Osteocyte (in vitro differentiated cells): ENCODE measurements around the gene RPTOR. TPM values are rescaled to one million over a fixed set of nuclear protein-coding genes. Genes with fewer than 3 reads are reported as not detected.

Experiments
- DNase-seq: peaks from one replicate; pipeline ENCODE4 v3.0.0; 2021; ENCODE audit warnings: mixed read lengths; ENCODE audit not compliant: unreplicated experiment; ENCODE audit errors: extremely low spot score
- H3K27ac Mint-ChIP-seq: one replicate; pipeline ENCODE4 v1.8.0; 2021; ENCODE audit warnings: mild to moderate bottlenecking, mixed read lengths; ENCODE audit not compliant: unreplicated experiment
- H3K27me3 Mint-ChIP-seq: one replicate; pipeline ENCODE4 v1.8.0; 2021; ENCODE audit warnings: mixed read lengths; ENCODE audit not compliant: unreplicated experiment
- H3K36me3 Mint-ChIP-seq: one replicate; pipeline ENCODE4 v1.8.0; 2021; ENCODE audit warnings: mixed read lengths; ENCODE audit not compliant: unreplicated experiment
- H3K4me1 Mint-ChIP-seq: one replicate; pipeline ENCODE4 v1.8.0; 2021; ENCODE audit warnings: mixed read lengths; ENCODE audit not compliant: unreplicated experiment
- H3K4me3 Mint-ChIP-seq: one replicate; pipeline ENCODE4 v1.8.0; 2021; ENCODE audit warnings: mild to moderate bottlenecking, moderate library complexity, mixed read lengths; ENCODE audit not compliant: unreplicated experiment
- H3K9me3 Mint-ChIP-seq: one replicate; pipeline ENCODE4 v1.8.0; 2021; ENCODE audit warnings: mixed read lengths; ENCODE audit not compliant: unreplicated experiment
- total RNA-seq: library from RNA; stranded (reverse); gene quantifications from 2 replicates; pipeline ENCODE4 v1.2.1, GENCODE V29; 2021
- TF ChIP-seq, protein P1 (sequence below): fragments of 200-600 bp; sonication (generic); IDR thresholded peaks from 2 replicates; pipeline ENCODE4 v1.5.0; 2021; ENCODE audit warnings: antibody characterized with exemption, mild to moderate bottlenecking, moderate library complexity

Gene RPTOR
- total RNA-seq, 1 donor from 2014 or later: 36.0 TPM

DNA sequence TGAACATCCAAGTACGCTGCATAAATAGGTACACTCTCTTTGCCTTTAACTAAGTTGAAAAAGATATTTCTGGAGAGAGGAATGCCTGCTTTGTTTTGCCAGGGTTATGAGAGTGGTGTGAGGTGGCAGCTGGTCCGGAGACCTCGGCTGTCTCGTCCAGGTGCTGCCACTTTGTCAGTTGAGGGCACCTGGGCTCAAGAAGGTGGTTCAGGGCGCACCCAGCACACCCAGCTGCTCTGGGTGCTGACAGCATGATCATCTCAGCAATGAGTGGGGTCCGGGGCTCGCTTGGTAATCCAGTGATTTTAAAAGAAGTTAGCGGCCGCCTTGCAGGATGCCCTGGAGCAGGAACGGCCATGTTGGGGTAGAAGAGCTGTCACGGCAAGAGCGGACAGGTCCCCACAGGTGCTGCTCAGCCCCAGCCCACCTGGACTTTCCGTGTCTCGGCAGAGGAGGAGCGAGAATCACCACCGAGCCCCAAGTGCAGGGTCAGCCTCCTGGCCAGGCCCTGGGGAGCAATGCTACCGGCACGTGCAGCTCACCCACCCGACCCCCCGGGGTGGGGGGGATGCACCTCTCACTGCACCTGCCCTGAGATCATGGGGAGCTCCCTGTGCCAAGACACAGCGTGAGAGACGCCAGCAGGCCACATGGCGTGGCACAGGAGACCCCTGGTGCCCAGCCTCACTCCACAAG, 379.6 kb downstream of the RPTOR start:
- Mint-ChIP-seq H3K4me3 (no peak overlapping the region), H3K27ac (no peak overlapping the region), H3K4me1 (peaks cover 35% of the 10 kb centered on the region)

DNA sequence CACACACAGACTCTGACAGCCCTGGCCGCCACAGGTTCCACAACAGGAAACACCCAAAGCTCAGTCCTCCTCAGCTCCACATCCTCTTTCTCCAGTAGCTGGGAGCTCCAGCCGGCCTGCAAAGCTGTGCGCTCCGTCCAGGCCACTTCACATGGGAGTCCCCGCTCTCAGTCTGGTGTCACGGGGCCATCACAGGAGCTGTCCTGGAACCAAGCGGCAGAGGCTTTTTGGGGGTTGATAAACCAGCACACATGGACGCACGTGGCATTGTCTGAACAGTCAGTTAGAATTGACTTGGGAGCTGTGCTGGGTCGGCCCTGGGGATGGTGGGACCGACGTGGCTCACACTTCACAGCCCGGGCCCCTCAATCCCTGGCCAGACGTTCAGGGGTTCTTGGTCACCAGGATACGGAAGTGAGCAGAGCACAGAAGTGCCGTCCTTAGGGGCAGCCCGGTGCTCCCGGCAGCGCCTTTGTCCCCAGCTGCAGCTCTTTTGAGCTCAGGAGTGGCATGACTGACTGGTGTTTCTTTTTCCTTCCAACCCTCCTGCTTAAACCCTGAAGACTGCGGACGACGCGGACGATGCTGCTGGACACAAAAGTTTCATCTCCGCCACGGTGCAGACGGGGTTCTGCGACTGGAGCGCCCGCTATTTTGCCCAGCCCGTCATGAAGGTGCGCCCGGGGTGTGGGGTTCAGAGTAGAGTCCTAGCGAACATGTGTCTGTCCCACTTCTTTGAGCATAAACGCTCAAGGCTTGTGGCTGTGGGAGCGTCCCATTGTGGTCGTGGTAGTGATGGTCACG, 380.4 kb downstream of the RPTOR start:
- TF ChIP-seq, protein P1, sequence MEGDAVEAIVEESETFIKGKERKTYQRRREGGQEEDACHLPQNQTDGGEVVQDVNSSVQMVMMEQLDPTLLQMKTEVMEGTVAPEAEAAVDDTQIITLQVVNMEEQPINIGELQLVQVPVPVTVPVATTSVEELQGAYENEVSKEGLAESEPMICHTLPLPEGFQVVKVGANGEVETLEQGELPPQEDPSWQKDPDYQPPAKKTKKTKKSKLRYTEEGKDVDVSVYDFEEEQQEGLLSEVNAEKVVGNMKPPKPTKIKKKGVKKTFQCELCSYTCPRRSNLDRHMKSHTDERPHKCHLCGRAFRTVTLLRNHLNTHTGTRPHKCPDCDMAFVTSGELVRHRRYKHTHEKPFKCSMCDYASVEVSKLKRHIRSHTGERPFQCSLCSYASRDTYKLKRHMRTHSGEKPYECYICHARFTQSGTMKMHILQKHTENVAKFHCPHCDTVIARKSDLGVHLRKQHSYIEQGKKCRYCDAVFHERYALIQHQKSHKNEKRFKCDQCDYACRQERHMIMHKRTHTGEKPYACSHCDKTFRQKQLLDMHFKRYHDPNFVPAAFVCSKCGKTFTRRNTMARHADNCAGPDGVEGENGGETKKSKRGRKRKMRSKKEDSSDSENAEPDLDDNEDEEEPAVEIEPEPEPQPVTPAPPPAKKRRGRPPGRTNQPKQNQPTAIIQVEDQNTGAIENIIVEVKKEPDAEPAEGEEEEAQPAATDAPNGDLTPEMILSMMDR: no peak
- H3K27me3 Mint-ChIP-seq: no peaks in the 10 kb centered on the region
- no peaks in the 10 kb centered on the region for H3K9me3 Mint-ChIP-seq
- no peak for DNase-seq
- H3K4me3 Mint-ChIP-seq: no peak overlapping the region
- no peak overlapping the region for H3K27ac Mint-ChIP-seq
- peaks cover 32% of the 10 kb centered on the region for H3K4me1 Mint-ChIP-seq
- H3K36me3 Mint-ChIP-seq: peaks cover 12% of the 10 kb centered on the region

More for the DNA sequence above, 379.6 kb downstream of the RPTOR start:
- no peaks in the 10 kb centered on the region for H3K9me3 Mint-ChIP-seq
- DNase-seq: no peak
- H3K36me3 Mint-ChIP-seq: peaks cover 12% of the 10 kb centered on the region
- no peaks in the 10 kb centered on the region for H3K27me3 Mint-ChIP-seq
- TF ChIP-seq, protein P1: no peak

DNA sequence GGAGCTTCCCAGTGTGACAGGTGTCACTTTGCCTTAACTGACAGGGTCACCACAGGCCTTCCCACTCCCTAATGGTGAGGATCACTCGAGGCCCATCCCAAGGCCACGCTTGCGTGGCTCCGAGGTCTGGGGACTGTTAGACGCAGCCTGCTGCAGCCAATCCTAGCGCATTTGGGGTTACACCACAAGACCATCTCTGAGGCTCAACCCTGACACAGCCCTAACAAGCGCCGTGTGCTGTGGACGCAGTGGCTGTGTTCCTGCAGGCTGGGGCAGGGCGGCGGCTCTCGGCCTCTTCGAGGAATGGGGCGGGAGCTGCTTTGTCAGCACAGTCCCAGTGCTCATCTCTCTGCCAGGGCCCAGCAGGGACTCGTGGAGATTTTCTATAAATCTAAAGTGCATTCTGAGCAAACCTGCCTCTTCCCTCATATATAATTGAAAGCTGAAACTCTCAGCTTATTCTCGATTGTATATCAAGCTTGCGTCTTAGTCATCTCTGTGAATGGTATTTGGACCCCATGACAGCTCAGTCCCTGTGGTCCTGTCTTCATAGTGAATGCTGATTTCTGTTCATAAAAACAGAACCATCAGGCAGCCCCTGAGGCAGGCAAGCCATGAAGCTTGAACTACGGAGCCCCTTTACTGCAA, 381.2 kb downstream of the RPTOR start:
- Mint-ChIP-seq H3K9me3 (no peaks in the 10 kb centered on the region), H3K27me3 (no peaks in the 10 kb centered on the region), H3K27ac (no peak overlapping the region), H3K36me3 (peaks cover 12% of the 10 kb centered on the region), H3K4me3 (no peak overlapping the region), H3K4me1 (peaks cover 25% of the 10 kb centered on the region)
- DNase-seq: no peak
- TF ChIP-seq, protein P1: no peak

DNA sequence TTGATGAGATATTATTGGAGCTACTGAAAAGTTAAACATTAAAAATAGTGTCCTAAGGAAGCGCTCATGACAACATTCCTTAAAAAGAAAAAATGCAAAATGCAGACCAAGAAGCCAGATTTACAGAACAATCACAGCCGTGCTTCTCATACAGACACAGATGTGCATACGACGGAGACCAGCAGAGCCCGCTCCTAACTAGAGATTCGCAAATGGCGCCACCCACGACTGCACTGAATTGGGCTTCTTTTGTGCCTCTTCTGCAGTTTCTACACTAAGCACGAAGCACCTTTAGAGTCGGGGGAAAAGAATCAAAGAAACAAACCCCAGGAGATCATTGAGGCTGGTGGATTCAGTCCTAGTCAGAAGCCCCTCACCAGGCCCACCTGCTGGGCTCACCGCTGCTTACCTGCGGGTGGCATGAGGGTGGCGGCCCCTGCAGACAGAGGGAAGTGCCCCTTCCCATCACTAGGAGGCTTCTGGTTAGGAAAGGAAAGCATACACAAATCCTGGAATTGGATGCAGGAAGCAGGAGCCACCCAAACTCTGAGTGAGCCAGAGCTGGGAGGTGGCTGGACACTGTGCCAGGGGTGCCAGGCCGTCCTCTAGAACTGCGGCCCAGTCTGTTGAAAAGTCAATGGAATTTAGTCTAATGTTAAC, 382.1 kb downstream of the RPTOR start:
- H3K27me3 Mint-ChIP-seq: no peaks in the 10 kb centered on the region
- no peak overlapping the region for H3K4me3 Mint-ChIP-seq
- H3K4me1 Mint-ChIP-seq: peaks cover 33% of the 10 kb centered on the region
- peak overlapping the region; percentile 16 for H3K27ac Mint-ChIP-seq
- TF ChIP-seq, protein P1: no peak
- no peak for DNase-seq
- no peaks in the 10 kb centered on the region for H3K9me3 Mint-ChIP-seq
- H3K36me3 Mint-ChIP-seq: peaks cover 12% of the 10 kb centered on the region
